Endothelial cell of umbilical vein (primary cell): ENCODE measurements around the gene IBA57. TPM values are rescaled to one million over a fixed set of nuclear protein-coding genes. Genes with fewer than 3 reads are reported as not detected.

Experiments used
- BruUV-seq: library from RNA; stranded (reverse); fragments of 400-500 nt; replicated peaks from 2 replicates; lab custom pipeline; 2021; lab: Mats Ljungman, UMichigan
- CTCF ChIA-PET: fragments of 300-600, 350-600 bp; sonication (Branson Sonifier 250); formaldehyde crosslinking; loops from one replicate; lab custom pipeline; 2021; ENCODE audit warnings: antibody characterized with exemption, inconsistent platforms; lab: Charles Lee
- POLR2A ChIA-PET: fragments of 300-600, 350-600 bp; sonication (Branson Sonifier 250); formaldehyde crosslinking; loops from one replicate; lab custom pipeline; 2021; ENCODE audit warnings: antibody characterized with exemption, inconsistent platforms; lab: Charles Lee
- DNase-seq: peaks from one replicate; pipeline ENCODE4 v3.0.0-alpha.2; 2011; ENCODE audit warnings: low read depth, low spot score
- FAIRE-seq: peaks from 2 replicates; lab custom pipeline; 2011; peaks lifted over from hg19 to GRCh38; lab: Jason Lieb, UNC
- H2AFZ ChIP-seq: 2 replicates; pipeline ENCODE4 v1.6.0; 2012; ENCODE audit warnings: low read depth, low read length, control low read depth, inconsistent platforms
- H3K27ac ChIP-seq: 2 replicates; pipeline ENCODE4 v1.5.1; 2011; ENCODE audit warnings: low read depth, mild to moderate bottlenecking, control low read depth, low read length, moderate library complexity; ENCODE audit not compliant: insufficient read depth
- H3K27me3 ChIP-seq, 2 experiments: 2 replicates each; pipeline versions ENCODE4 v1.6.0 to v1.6.1; 2011; ENCODE audit warnings: low read length in 2 of 2, mixed read lengths in 1 of 2; ENCODE audit not compliant: control insufficient read depth in 2 of 2, insufficient read depth in 2 of 2
- H3K36me3 ChIP-seq, 2 experiments: 2 replicates in 1 of 2; 3 replicates in 1 of 2; pipeline ENCODE4 v1.5.1; 2011; ENCODE audit warnings: low read length in 2 of 2, mild to moderate bottlenecking in 1 of 2, moderate library complexity in 1 of 2; ENCODE audit not compliant: control insufficient read depth in 2 of 2, insufficient read depth in 2 of 2; ENCODE audit errors: extremely low read depth in 1 of 2
- H3K4me1 ChIP-seq: 3 replicates; pipeline ENCODE4 v1.5.1; 2011; ENCODE audit warnings: mild to moderate bottlenecking, low read length; ENCODE audit not compliant: control insufficient read depth, insufficient read depth; ENCODE audit errors: extremely low read depth
- H3K4me2 ChIP-seq: 2 replicates; pipeline ENCODE4 v1.6.1; 2011; ENCODE audit warnings: low read length, control low read depth, mixed read lengths; ENCODE audit not compliant: insufficient read depth
- H3K4me3 ChIP-seq, 3 experiments: fragments of 200-600 bp in 1 of 3; sonication (generic), shearing (Covaris generic) in 1 of 3; replicated peaks in 1 of 3; 2 replicates each; pipeline ENCODE4 v1.5.1; 2011 to 2016; ENCODE audit warnings: control low read depth in 3 of 3, low read length in 3 of 3, mild to moderate bottlenecking in 2 of 3, inconsistent platforms in 1 of 3, low read depth in 1 of 3, moderate library complexity in 1 of 3; ENCODE audit not compliant: insufficient read depth in 1 of 3
- H3K79me2 ChIP-seq: 2 replicates; pipeline ENCODE4 v1.6.0; 2012; ENCODE audit warnings: low read length, inconsistent platforms; ENCODE audit not compliant: control insufficient read depth, insufficient read depth
- H3K9ac ChIP-seq: replicated peaks from 2 replicates; pipeline ENCODE3; 2011; ENCODE audit warnings: low read length, control low read depth; ENCODE audit not compliant: insufficient read depth; ENCODE audit errors: extremely low read depth
- H3K9me1 ChIP-seq: replicated peaks from 3 replicates; pipeline ENCODE4 v1.6.0; 2011; ENCODE audit warnings: mild to moderate bottlenecking, low read length; ENCODE audit not compliant: control insufficient read depth, insufficient read depth; ENCODE audit errors: extremely low read depth
- H3K9me3 ChIP-seq: replicated peaks from 2 replicates; pipeline ENCODE4 v1.5.1; 2012; ENCODE audit warnings: low read length, inconsistent platforms; ENCODE audit not compliant: control insufficient read depth, insufficient read depth
- H4K20me1 ChIP-seq: replicated peaks from 2 replicates; pipeline ENCODE3; 2011; ENCODE audit warnings: mild to moderate bottlenecking, low read length; ENCODE audit not compliant: control insufficient read depth, insufficient read depth; ENCODE audit errors: extremely low read depth
- EZH2 ChIP-seq: IDR thresholded peaks from 2 replicates; pipeline ENCODE4 v1.6.1; 2012; ENCODE audit warnings: borderline replicate concordance, low read depth, mild to moderate bottlenecking, moderate library complexity, low read length, inconsistent platforms; ENCODE audit not compliant: severe bottlenecking
- FOS ChIP-seq: IDR thresholded peaks from 2 replicates; pipeline ENCODE4 v1.6.1; 2011; ENCODE audit warnings: mild to moderate bottlenecking, low read length, moderate library complexity, borderline replicate concordance; ENCODE audit not compliant: insufficient read depth
- JUN ChIP-seq: IDR thresholded peaks from 2 replicates; pipeline ENCODE4 v1.6.1; 2011; ENCODE audit warnings: borderline replicate concordance, low read depth; ENCODE audit not compliant: insufficient read length, insufficient read depth
- POLR2A ChIP-seq: IDR thresholded peaks from 2 replicates; pipeline ENCODE4 v1.6.1; 2012; ENCODE audit warnings: low read depth, mild to moderate bottlenecking, control low read depth, low read length
- POLR2AphosphoS5 ChIP-seq: IDR thresholded peaks from 2 replicates; pipeline ENCODE4 v1.6.1; 2012; ENCODE audit warnings: low read depth, mild to moderate bottlenecking, control low read depth, low read length, moderate library complexity; ENCODE audit not compliant: insufficient read depth
- dilution Hi-C: fragments of 300-500 bp; cut with MboI; formaldehyde crosslinking; loops from one replicate; pipeline ENCODE4 v1.15.0; 2019; ENCODE audit warnings: low sequenced_read_pairs; ENCODE audit not compliant: extremely low pct_ligation_motif_present
- intact Hi-C: fragments of 100-400 bp; cut with micrococcal nuclease; formaldehyde crosslinking; loops from one replicate; pipeline ENCODE4 v1.10.0; 2022
- polyA plus RNA-seq, 4 experiments: library from polyadenylated mRNA; depleted of rRNA in 3 of 4; stranded (reverse) in 3 of 4; unstranded in 1 of 4; fragments of >200 nt; gene quantifications; 2 replicates each; pipeline versions ENCODE4 v1.2.1 to v1.2.3, GENCODE V29; 2011 to 2012; ENCODE audit warnings: missing spikeins in 1 of 4
- total RNA-seq: library from RNA; stranded (reverse); gene quantifications from 2 replicates; pipeline ENCODE4 v1.2.3, GENCODE V29; 2021
- TF ChIP-seq, protein P1 (sequence below), 2 donors: IDR thresholded peaks; 1 replicate in 1 of 2; 2 replicates in 1 of 2; pipeline ENCODE4 v1.5.1; 2011; ENCODE audit warnings: low read length in 2 of 2, mild to moderate bottlenecking in 2 of 2, moderate library complexity in 2 of 2, control low read depth in 1 of 2, inconsistent platforms in 1 of 2, low read depth in 1 of 2; ENCODE audit not compliant: insufficient read depth in 1 of 2; ENCODE audit errors: extremely low read depth in 1 of 2
- TF ChIP-seq, protein P2 (sequence below): IDR thresholded peaks from 2 replicates; pipeline ENCODE4 v1.6.1; 2011; ENCODE audit not compliant: insufficient read depth, insufficient read length

IBA57 gene
- total and polyA plus RNA-seq, 2 donors (not counting 3 experiments of a cell fraction or from before 2014, with no cell fraction given): 3.4 to 7.7 TPM

DNA sequence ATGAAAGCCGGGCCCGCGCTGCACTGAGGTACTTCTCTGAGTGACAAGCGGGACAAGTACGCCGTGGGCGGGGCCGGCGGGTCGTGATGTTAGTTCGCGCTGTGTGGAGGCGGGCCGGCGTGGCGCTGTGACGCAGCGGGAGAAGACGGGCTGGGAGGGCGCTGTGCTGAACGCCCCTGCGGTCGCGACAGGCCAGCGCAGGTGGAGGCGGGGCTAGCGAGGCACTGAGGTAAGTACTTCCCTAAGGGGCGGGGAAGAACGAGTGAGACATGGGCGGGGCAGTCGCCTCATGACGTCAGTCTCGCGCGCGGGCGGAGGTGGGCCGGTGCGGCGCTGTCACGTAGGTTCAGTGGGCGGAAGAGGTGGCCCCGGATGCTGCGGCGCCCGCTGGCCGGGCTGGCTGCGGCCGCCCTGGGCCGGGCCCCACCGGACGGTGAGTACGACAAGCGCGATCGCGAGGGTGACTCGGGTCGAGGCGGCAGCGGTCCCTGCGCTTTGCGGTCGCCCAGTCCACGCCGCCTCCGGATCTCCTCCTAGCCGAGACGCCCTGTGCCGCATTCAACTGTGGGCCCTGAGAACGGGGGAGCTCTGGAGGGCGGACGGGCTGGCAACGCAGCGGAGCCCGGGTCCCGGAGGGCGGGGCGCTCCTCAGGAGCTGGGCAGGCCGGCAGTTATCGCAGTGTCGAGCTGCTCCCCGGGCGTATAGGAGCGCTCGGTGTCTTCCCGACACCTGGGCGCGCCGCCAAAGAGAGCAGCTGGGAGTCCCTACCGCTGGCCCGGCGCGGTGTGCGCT is 25.5 kb upstream of the IBA57 start, which contains the start of gene GUK1:
Gene GUK1 (plus strand): TSS at position 349 of the 793 bp plus-strand sequence. CDS start 24 bp downstream, at position 373.
- peak; percentile 100 for DNase-seq
- Histone ChIP-seq H3K27me3 (peaks cover 14 to 21% of the 10 kb centered on the region in 2 experiments), H3K27ac (peak within 1 kb of the TSS; percentile 82), H2AFZ (peak within 1 kb of the TSS; percentile 71), H3K4me3 (peak within 1 kb of the TSS; percentile 53 to 77 (median 65)), H3K4me2 (peak within 1 kb of the TSS; percentile 93), H3K79me2 (peaks cover 47% of the 10 kb centered on the region), H3K36me3 (no peaks in the 10 kb centered on the region), H3K9me3 (no peaks in the 10 kb centered on the region), H4K20me1 (no peaks in the 10 kb centered on the region), H3K9ac (peak within 1 kb of the TSS; percentile 86), H3K4me1 (peaks cover 18% of the 10 kb centered on the region), H3K9me1 (no peaks in the 10 kb centered on the region)
- ChIA-PET CTCF (interaction anchor here (0.6 to 3.5 kb wide), 5 partner anchors 9 to 141 kb away, joined by 4 to 12 read pairs (median 7); partner anchors contain the start of gene IBA57), POLR2A (interaction anchor here (0.7 to 0.9 kb wide), 4 partner anchors 9 to 266 kb away, joined by 3 to 5 read pairs (median 4); partner anchors contain the start of genes IBA57 and TRIM11)
- BruUV-seq: TSS peak; percentile 57
- intact Hi-C loops: loop anchor here (1.0 to 10.0 kb wide), 8 partner anchors 8 to 319 kb away; partner anchors contain the start of genes ARF1, IBA57, MRPL55 and TRIM11
- TF ChIP-seq POLR2AphosphoS5 (peak; percentile 88), POLR2A (peak; percentile 95), EZH2 (no peak), JUN (no peak), FOS (no peak)
- TF ChIP-seq, protein P1, sequence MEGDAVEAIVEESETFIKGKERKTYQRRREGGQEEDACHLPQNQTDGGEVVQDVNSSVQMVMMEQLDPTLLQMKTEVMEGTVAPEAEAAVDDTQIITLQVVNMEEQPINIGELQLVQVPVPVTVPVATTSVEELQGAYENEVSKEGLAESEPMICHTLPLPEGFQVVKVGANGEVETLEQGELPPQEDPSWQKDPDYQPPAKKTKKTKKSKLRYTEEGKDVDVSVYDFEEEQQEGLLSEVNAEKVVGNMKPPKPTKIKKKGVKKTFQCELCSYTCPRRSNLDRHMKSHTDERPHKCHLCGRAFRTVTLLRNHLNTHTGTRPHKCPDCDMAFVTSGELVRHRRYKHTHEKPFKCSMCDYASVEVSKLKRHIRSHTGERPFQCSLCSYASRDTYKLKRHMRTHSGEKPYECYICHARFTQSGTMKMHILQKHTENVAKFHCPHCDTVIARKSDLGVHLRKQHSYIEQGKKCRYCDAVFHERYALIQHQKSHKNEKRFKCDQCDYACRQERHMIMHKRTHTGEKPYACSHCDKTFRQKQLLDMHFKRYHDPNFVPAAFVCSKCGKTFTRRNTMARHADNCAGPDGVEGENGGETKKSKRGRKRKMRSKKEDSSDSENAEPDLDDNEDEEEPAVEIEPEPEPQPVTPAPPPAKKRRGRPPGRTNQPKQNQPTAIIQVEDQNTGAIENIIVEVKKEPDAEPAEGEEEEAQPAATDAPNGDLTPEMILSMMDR (IDR thresholded peaks at IDR 0.05; ENCODE audit: extremely low read depth in 1 of 2, insufficient read depth in 1 of 2, low read depth in 1 of 2, low read length in 2 of 2): peak in 1 of 2 donors; percentile 43
- TF ChIP-seq, protein P2, sequence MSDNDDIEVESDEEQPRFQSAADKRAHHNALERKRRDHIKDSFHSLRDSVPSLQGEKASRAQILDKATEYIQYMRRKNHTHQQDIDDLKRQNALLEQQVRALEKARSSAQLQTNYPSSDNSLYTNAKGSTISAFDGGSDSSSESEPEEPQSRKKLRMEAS: peak; percentile 2
- dilution Hi-C loops: no loop called here
- FAIRE-seq: peak; percentile 99
